ENCODE measurements around the gene TMEM106B.

TMEM106B gene

GRCh38 chr7:12228024-12228423 is 16.9 kb downstream of the TMEM106B start:
- DNase-seq (ENCODE audit: low read depth), result no peak
- no peak overlapping the region for H3K4me3 ChIP-seq (ENCODE audit: control insufficient read depth, low read depth, low read length)
- no peak for TF ChIP-seq CTCF (conservative IDR thresholded peaks at IDR 0.05; ENCODE audit: control insufficient read depth, insufficient read depth, low read depth, low read length)

- no peak overlapping the region for H3K4me3 ChIP-seq (ENCODE audit: control insufficient read depth, low read depth, low read length)
- no peak for TF ChIP-seq CTCF (conservative IDR thresholded peaks at IDR 0.05; ENCODE audit: control insufficient read depth, insufficient read depth, low read depth, low read length)
- DNase-seq (ENCODE audit: low read depth), result peak; percentile 41
These were observed 18.0 kb downstream of the TMEM106B start for GRCh38 chr7:12229046-12229445.

- no peak overlapping the region for H3K4me3 ChIP-seq (ENCODE audit: control insufficient read depth, low read depth, low read length)
- no peak for DNase-seq (ENCODE audit: low read depth)
- no peak for TF ChIP-seq CTCF (conservative IDR thresholded peaks at IDR 0.05; ENCODE audit: control insufficient read depth, insufficient read depth, low read depth, low read length)
These were observed 20.0 kb downstream of the TMEM106B start for GRCh38 chr7:12231097-12231496.

- H3K4me3 ChIP-seq (ENCODE audit: control insufficient read depth, low read depth, low read length), result no peak overlapping the region
- no peak for DNase-seq (ENCODE audit: low read depth)
- TF ChIP-seq CTCF (conservative IDR thresholded peaks at IDR 0.05; ENCODE audit: control insufficient read depth, insufficient read depth, low read depth, low read length), result no peak
These were observed 22.1 kb downstream of the TMEM106B start for GRCh38 chr7:12233175-12233574.

GRCh38 chr7:12234334-12234865 is 23.3 kb downstream of the TMEM106B start:
- H3K4me3 ChIP-seq (ENCODE audit: control insufficient read depth, low read depth, low read length), result no peak overlapping the region
- no peak for DNase-seq (ENCODE audit: low read depth)
- no peak for TF ChIP-seq CTCF (conservative IDR thresholded peaks at IDR 0.05; ENCODE audit: control insufficient read depth, insufficient read depth, low read depth, low read length)

GRCh38 chr7:12235970-12236369 is 24.9 kb downstream of the TMEM106B start:
- no peak for DNase-seq (ENCODE audit: low read depth)
- TF ChIP-seq CTCF (conservative IDR thresholded peaks at IDR 0.05; ENCODE audit: control insufficient read depth, insufficient read depth, low read depth, low read length), result no peak
- no peak overlapping the region for H3K4me3 ChIP-seq (ENCODE audit: control insufficient read depth, low read depth, low read length)

GRCh38 chr7:12237007-12237406 is 25.9 kb downstream of the TMEM106B start:
- no peak for TF ChIP-seq CTCF (conservative IDR thresholded peaks at IDR 0.05; ENCODE audit: control insufficient read depth, insufficient read depth, low read depth, low read length)

More at GRCh38 chr7:12237007-12237406, 25.9 kb downstream of the TMEM106B start:
- no peak overlapping the region for H3K4me3 ChIP-seq (ENCODE audit: control insufficient read depth, low read depth, low read length)
- no peak for DNase-seq (ENCODE audit: low read depth)
